ENCODE measurements around the gene SPSB2.
"Not testable (repeated sequence)": the region's sequence is repeated elsewhere in the genome, so short reads cannot be mapped to it uniquely, and the experiment has no call there.

SPSB2 gene

DNA sequence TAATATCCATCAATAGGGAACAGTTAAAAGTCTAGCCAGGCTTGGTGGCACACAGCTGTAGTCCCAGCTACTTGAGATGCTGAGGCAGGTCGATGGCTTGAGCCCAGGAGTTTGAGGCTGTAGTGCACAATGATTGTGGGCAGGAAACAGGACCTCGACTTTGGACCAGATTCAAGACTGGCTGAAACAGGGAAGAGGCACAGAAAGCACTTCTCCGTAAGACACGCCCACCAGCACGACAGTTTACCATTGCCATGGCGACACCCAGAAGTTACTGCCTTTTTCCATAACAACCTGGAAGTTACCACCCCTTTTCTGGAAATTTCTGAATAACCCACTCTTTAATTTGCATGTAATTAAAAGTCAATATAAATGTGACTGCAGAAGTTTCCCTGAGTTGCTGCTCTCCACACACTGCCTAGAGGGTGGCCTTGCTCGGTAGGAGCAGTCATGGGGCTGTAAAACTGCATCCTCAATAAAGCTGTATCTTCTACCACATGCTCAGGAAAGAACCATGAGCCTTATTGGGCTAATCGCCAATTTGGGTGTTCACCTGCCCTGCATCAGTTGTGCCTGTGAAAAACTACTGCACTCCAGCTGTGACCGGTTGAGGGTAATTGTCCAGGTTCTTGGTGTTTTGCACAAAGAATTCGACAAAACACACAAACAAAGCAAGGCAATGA, 26.9 kb upstream of the SPSB2 start:
- no peak for ATAC-seq

DNA sequence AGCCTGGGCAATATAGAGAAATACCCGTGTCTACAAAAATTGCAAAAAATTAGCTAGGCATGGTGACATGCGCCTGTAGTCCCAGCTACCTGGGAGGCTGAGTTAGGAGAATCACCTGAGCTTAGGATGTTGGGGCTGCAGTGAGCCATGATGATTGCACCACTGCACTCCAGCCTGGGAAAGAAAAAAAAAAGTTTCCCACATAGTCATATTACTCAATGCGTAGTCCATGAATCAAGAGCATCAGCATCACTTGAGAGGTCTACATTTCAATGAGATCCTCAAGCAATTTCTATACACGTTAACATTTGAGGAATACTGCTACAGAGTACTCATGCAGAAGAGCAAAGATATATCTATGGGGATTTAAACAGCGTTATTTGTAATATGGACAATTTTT, 26.3 kb upstream of the SPSB2 start:
- no peak for ATAC-seq

DNA sequence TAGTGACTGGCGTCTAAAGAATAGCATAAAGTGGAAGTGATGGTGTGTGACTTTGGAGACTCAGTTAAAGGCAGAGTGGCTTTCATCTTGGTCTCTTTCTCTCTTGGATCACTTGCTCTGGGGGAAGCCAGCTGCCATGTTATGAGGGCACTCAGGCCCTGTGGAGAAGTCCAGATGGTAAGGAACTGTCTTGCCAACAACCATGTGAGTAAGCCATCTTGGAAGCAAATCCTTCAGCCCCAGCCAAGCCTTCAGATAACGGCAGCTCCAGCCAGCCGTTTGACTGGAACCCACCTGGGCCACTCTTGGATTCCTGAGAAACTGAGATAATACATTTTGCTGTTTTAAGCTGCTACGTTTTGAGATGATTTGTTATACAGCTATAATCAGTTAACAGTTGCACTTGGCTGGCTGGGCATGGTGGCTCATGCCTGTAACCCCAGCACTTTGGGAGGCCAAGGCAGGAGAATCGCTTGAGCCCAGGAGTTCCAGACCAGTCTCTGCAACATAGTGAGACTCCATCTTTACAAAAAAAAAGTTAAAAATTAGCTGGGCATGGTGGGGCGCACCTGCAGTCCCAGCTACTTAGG, 23.8 kb upstream of the SPSB2 start:
- no peak for ATAC-seq

DNA sequence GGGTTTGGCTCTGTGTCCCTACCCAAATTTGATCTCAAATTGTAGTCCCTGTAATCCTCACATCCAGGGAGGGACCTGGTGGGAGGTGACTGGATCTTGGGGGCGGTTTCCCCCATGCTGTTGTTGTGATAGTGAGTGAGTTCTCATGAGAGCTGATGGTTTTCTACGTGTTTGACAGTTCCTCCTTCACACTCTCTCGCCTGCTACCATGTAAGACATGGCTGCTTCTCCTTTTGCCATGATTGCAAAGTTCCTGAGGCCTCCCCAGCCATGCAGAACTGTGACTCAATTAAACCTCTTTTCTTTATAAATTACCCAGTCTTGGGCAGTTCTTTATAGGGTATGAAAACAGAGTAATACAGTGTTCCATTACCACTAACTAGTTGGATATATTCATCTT, 21.2 kb upstream of the SPSB2 start:
- ATAC-seq: no peak

- ATAC-seq: not testable (repeated sequence)
Observed at GRCh38 chr12:6892683-6893082, 19.6 kb upstream of the SPSB2 start.

- ATAC-seq: peak in 1 of 2 donors; percentile 1
Observed at GRCh38 chr12:6891646-6892001, 18.5 kb upstream of the SPSB2 start.

- ATAC-seq: peak; percentile 95 to 97
Observed at GRCh38 chr12:6890789-6891645, 17.9 kb upstream of the SPSB2 start.

GRCh38 chr12:6889775-6890573, 16.9 kb upstream of the SPSB2 start:
- not testable (repeated sequence) for ATAC-seq

- ATAC-seq: not testable (repeated sequence)
Observed at GRCh38 chr12:6888794-6889193, 15.7 kb upstream of the SPSB2 start.

GRCh38 chr12:6888360-6888759, 15.3 kb upstream of the SPSB2 start:
- ATAC-seq: no peak

DNA sequence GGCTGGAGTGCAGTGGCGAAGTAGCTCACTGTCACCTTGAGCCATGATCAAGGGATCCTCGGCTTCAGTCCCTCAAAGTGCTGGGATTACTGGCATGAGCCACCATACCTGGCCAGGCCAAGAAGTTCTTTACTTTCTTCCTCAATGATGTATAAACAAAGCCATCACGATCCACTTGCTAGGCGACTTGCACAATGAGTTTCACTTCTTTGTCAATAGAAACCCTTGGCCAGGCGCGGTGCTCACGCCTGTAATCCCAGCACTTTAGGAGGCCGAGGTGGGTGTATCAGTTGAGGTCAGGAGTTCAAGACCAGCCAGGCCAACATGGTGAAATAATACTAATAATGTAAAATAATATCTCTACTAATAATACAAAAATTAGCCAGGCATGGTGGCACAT, 14.4 kb upstream of the SPSB2 start:
- ATAC-seq: no peak

DNA sequence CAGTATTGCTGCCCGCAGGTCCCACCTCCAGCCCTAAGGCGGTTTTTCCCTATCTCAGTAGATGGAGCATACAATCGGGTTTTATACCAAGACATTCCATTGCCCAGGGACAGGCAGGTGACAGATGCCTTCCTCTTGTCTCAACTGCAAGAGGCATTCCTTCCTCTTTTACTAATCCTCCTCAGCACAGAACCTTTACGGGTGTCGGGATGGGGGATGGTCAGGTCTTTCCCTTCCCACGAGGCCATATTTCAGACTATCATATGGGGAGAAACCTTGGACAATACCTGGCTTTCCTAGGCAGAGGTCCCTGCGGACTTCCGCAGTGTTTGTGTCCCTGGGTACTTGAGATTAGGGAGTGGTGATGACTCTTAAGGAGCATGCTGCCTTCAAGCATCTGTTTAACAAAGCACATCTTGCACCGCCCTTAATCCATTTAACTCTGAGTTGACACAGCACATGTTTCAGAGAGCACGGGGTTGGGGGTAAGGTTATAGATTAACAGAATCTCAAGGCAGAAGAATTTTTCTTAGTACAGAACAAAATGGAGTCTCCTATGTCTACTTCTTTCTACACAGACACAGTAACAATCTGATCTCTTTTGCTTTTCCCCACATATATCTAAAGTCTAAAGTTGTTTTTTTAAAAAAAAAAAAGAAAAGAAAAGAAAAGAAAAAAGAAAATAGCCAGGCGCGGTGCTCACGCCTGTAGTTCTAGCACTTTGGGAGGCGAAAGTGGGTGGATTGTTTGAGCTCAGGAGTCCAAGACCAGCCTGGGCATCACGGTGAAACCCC, 13.3 kb upstream of the SPSB2 start:
- ATAC-seq: not testable (repeated sequence)

DNA sequence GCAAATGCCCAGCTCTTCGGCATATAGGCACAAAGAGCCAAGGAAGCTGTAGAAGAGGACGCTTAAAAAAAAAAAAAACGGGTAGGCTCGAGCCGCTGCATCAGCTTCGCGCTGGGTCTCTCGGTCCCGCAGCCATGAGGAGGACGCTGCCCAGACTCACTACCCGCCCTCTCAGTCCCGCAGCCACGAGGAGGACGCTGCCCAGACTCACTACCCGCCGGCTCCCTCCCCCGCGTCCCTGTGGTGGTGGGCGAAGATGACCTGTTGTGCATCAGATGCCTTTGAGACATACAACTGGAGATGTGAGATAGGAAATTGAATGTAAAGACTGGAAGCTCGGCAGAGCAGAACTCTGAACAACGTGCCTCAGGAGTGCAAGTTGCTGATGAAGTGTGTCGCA, 11.4 kb upstream of the SPSB2 start:
- ATAC-seq: no peak

- ATAC-seq: no peak
Observed at GRCh38 chr12:6883683-6884082, 10.6 kb upstream of the SPSB2 start.

DNA sequence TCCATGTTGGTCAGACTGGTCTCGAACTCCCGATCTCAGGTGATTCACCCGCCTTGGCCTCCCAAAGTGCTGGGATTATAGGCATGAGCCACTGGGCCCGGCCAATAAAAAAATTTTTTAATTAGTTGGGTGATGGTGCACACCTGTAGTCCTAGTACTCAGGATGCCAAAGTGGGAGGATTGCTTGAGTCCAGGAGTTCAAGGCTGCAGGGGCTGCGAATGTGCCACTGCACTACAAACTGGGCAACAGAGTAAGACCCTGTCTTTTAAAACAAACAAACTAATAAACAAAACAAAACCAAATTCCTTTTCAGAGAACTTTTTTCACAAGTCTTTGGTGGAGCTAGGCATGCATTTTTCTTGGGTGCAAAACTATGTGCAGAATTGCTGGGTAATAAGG, 10.1 kb upstream of the SPSB2 start:
- ATAC-seq: no peak

DNA sequence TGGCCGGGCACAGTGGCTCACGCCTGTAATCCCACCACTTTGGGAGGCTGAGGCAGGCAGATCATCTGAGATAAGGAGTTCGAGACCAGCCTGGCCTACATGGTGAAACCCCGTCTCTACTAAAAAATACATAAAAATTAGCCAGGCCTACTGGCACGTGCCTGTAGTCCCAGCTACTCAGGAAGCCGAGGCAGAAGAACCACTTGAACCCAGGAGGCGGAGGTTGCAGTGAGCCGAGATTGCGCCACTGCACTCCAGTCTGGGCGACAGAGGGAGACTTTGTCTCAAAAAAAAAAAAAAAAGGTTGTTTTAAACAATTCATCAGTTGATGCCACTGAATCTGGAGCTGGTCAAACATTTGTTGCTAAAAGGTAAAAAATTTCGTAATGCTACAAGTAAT, 6.7 kb upstream of the SPSB2 start:
- ATAC-seq: not testable (repeated sequence)

GRCh38 chr12:6874015-6874368, 889 bp upstream of the SPSB2 start:
- ATAC-seq: not testable (repeated sequence)

DNA sequence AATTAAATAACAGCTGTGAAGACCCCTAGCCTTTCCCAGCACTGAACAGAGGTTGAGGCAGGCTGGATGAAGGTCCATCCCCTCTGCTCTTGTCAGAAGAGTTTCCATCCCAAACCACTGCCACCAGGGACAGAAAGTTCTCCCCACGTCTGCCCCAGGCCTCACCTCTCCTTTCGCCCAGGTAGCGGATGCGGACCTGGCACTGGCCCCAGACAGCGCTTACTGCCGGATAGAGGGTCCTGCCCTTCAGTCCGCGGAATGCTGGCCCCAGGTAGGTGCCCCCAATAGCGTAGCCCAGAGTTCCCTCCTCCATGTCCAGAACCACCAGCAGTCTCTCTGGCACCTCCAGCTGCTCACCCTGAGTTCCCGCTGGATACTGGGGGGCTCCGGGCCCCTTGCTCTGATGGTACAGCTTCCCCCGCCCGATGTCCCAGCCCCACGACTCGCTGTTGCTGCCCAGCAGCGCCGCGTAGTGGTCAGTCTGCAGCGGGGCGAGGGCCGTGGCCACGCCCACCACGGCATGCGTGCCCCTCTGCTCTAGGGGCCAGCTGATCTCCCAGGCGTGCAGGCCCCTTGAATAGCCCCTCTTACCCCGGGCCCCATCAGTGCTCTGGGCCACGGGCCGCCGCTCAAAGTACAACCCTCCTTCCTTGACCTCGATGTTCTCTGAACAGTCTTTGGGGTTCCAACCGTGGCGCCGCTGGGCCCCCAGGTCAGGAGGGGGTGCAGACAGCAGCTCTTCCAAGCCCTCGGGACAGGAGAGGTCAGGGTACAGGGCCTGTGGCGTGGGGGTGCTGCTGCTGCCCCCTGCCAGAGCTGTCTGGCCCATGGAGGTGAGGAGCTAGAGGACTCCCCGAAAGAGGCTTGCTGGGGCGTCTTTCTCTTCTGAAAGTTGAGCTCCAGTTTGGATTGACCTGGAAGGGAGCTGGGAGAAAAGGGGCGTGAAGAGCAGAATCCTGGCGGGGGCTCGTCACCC, 742 bp downstream of the SPSB2 start:
- peak; percentile 30 to 44 for ATAC-seq

DNA sequence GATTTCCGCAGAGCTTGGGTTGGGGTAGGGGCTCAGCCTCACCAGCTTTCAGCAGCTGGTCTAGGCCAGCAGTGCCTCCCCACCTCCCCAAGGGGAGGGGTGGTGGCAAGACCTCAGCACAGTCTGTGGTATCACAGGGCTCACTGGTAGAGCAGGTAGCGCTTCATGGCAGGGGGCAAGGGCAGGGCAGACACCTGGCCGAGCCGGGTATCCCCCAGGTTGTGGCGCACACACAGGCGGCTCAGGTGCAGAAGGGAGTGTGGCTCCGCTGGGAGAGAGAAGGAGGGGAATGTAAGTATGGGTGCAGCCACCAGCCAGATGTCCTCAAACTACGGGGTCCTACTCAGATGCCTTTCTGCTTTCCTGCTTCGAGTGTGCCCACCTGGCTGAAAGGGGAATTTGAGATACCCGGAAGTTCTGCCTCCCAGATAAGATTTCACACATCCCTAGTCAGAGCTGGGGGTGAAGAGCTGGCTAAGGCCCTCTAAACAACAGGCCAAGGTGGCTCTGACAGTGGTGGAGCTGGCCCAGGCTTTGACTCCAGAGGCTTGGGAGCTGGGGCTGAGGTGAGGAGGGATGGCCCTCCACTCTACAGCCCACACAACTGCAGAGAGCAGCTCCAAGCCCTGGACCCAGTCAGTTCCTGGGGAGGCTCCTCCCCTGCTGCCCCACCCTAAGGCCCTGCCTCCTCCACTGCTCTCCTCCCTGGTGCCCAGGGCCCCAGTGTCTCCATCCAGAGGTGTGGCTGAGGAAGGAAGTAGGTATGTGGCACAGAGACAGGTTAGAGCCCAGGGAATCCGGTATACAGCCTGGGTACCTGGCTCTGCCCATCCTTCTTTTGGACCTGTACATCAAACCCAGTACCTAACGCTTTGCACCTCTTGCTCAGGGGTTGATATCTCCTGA, 1.8 kb downstream of the SPSB2 start:
- no peak for ATAC-seq

GRCh38 chr12:6870304-6870703, 2.8 kb downstream of the SPSB2 start:
- ATAC-seq: not testable (repeated sequence)
